ENCODE results near the gene ATP13A3. TPM values are rescaled to one million over a fixed set of nuclear protein-coding genes. Genes with fewer than 3 reads are reported as not detected.
"Not testable (repeated sequence)": the region's sequence is repeated elsewhere in the genome, so short reads cannot be mapped to it uniquely, and the experiment has no call there.

Gene ATP13A3
- total RNA-seq, 1 experiment from 2014 or later: 119 TPM

- Mint-ChIP-seq H3K36me3 (ENCODE audit: insufficient read depth, unreplicated experiment) (peaks cover 10% of the 10 kb centered on the region), H3K9me3 (ENCODE audit: unreplicated experiment) (peaks cover 7% of the 10 kb centered on the region), H3K27me3 (ENCODE audit: insufficient read depth, unreplicated experiment) (no peaks in the 10 kb centered on the region), H3K27ac (ENCODE audit: low read depth, unreplicated experiment) (peak overlapping the region; percentile 88), H3K4me3 (ENCODE audit: unreplicated experiment) (peak overlapping the region; percentile 60), H3K4me1 (ENCODE audit: insufficient read depth, unreplicated experiment) (peaks cover 15% of the 10 kb centered on the region)
- no peak for DNase-seq (ENCODE audit: unreplicated experiment)
- ChIA-PET CTCF (no interaction called here), POLR2A (interaction anchor here (0.6 to 1.8 kb wide), 8 partner anchors 9 to 623 kb away, joined by 3 to 8 read pairs (median 5); partner anchors contain the start of gene LSG1)
- no TSS peak for BruUV-seq (replicated peaks)
- no peak for TF ChIP-seq CTCF (IDR thresholded peaks at IDR 0.05; ENCODE audit: unreplicated experiment)
- intact Hi-C loops (cut with micrococcal nuclease): loop anchor here (1.0 kb wide), 1 partner anchor 41 kb away; no protein-coding TSS in a partner anchor
Measured at GRCh38 chr3:194527726-194528125, 40.9 kb upstream of the ATP13A3 start.

GRCh38 chr3:194526164-194526563 is 39.4 kb upstream of the ATP13A3 start:
- TF ChIP-seq CTCF (IDR thresholded peaks at IDR 0.05; ENCODE audit: unreplicated experiment): no peak
- CTCF ChIA-PET: interaction anchor here (2.5 kb wide), 1 partner anchor 54 kb away, joined by 7 read pairs; no protein-coding TSS in a partner anchor
- DNase-seq (ENCODE audit: unreplicated experiment): no peak
- intact Hi-C loops (cut with micrococcal nuclease): no loop called here
- no peak overlapping the region for H3K4me3 Mint-ChIP-seq (ENCODE audit: unreplicated experiment)
- peaks cover 10% of the 10 kb centered on the region for H3K36me3 Mint-ChIP-seq (ENCODE audit: insufficient read depth, unreplicated experiment)
- peaks cover 30% of the 10 kb centered on the region for H3K4me1 Mint-ChIP-seq (ENCODE audit: insufficient read depth, unreplicated experiment)
- H3K9me3 Mint-ChIP-seq (ENCODE audit: unreplicated experiment): peaks cover 7% of the 10 kb centered on the region
- BruUV-seq (replicated peaks): TSS peak; percentile 92
- no peaks in the 10 kb centered on the region for H3K27me3 Mint-ChIP-seq (ENCODE audit: insufficient read depth, unreplicated experiment)
- peak overlapping the region; percentile 23 for H3K27ac Mint-ChIP-seq (ENCODE audit: low read depth, unreplicated experiment)
- POLR2A ChIA-PET: no interaction called here

- no peak for TF ChIP-seq CTCF (IDR thresholded peaks at IDR 0.05; ENCODE audit: unreplicated experiment)
- Mint-ChIP-seq H3K27me3 (ENCODE audit: insufficient read depth, unreplicated experiment) (no peaks in the 10 kb centered on the region), H3K27ac (ENCODE audit: low read depth, unreplicated experiment) (no peak overlapping the region), H3K9me3 (ENCODE audit: unreplicated experiment) (peaks cover 7% of the 10 kb centered on the region), H3K4me3 (ENCODE audit: unreplicated experiment) (no peak overlapping the region), H3K36me3 (ENCODE audit: insufficient read depth, unreplicated experiment) (no peaks in the 10 kb centered on the region), H3K4me1 (ENCODE audit: insufficient read depth, unreplicated experiment) (peaks cover 48% of the 10 kb centered on the region)
- DNase-seq (ENCODE audit: unreplicated experiment): peak; percentile 40
- BruUV-seq (replicated peaks): no TSS peak
- CTCF ChIA-PET: interaction anchor here (0.6 to 1.0 kb wide), 2 partner anchors 71 to 73 kb away, joined by 3 to 5 read pairs; no protein-coding TSS in a partner anchor
- POLR2A ChIA-PET: interaction anchor here (0.6 to 1.4 kb wide), 3 partner anchors 26 to 1406 kb away, joined by 3 to 7 read pairs (median 6); no protein-coding TSS in a partner anchor
- intact Hi-C loops (cut with micrococcal nuclease): loop anchor here (5.0 kb wide), 1 partner anchor 70 kb away; no protein-coding TSS in a partner anchor
Measured at GRCh38 chr3:194522579-194523046, 35.8 kb upstream of the ATP13A3 start.

- POLR2A ChIA-PET: interaction anchor here (0.6 to 1.4 kb wide), 3 partner anchors 25 to 73 kb away, joined by 3 to 7 read pairs (median 6); no protein-coding TSS in a partner anchor
- no TSS peak for BruUV-seq (replicated peaks)
- Mint-ChIP-seq H3K4me3 (ENCODE audit: unreplicated experiment) (no peak overlapping the region), H3K27ac (ENCODE audit: low read depth, unreplicated experiment) (no peak overlapping the region), H3K9me3 (ENCODE audit: unreplicated experiment) (peaks cover 7% of the 10 kb centered on the region), H3K4me1 (ENCODE audit: insufficient read depth, unreplicated experiment) (peaks cover 42% of the 10 kb centered on the region), H3K27me3 (ENCODE audit: insufficient read depth, unreplicated experiment) (no peaks in the 10 kb centered on the region), H3K36me3 (ENCODE audit: insufficient read depth, unreplicated experiment) (no peaks in the 10 kb centered on the region)
- intact Hi-C loops (cut with micrococcal nuclease): loop anchor here (5.0 kb wide), 1 partner anchor 71 kb away; no protein-coding TSS in a partner anchor
- no peak for TF ChIP-seq CTCF (IDR thresholded peaks at IDR 0.05; ENCODE audit: unreplicated experiment)
- CTCF ChIA-PET: interaction anchor here (0.6 to 1.0 kb wide), 2 partner anchors 31 to 72 kb away, joined by 3 to 5 read pairs; no protein-coding TSS in a partner anchor
- peak; percentile 86 for DNase-seq (ENCODE audit: unreplicated experiment)
Measured at GRCh38 chr3:194521510-194522260, 34.9 kb upstream of the ATP13A3 start.

- H3K9me3 Mint-ChIP-seq (ENCODE audit: unreplicated experiment); H3K27me3 Mint-ChIP-seq (ENCODE audit: insufficient read depth, unreplicated experiment); H3K4me3 Mint-ChIP-seq (ENCODE audit: unreplicated experiment); POLR2A ChIA-PET; H3K36me3 Mint-ChIP-seq (ENCODE audit: insufficient read depth, unreplicated experiment); H3K27ac Mint-ChIP-seq (ENCODE audit: low read depth, unreplicated experiment); BruUV-seq (replicated peaks): not testable (repeated sequence)
- H3K4me1 Mint-ChIP-seq (ENCODE audit: insufficient read depth, unreplicated experiment): peaks cover 33% of the 10 kb centered on the region
- CTCF ChIA-PET: interaction anchor here (0.5 to 1.2 kb wide), 2 partner anchors 16 to 23 kb away, joined by 3 read pairs; no protein-coding TSS in a partner anchor
- intact Hi-C loops (cut with micrococcal nuclease): loop anchor here (5.0 kb wide), 1 partner anchor 72 kb away; no protein-coding TSS in a partner anchor
- peak; percentile 29 for DNase-seq (ENCODE audit: unreplicated experiment)
Measured at GRCh38 chr3:194520682-194521162, 33.9 kb upstream of the ATP13A3 start.

GRCh38 chr3:194520201-194520600 is 33.4 kb upstream of the ATP13A3 start:
- POLR2A ChIA-PET; H3K27me3 Mint-ChIP-seq (ENCODE audit: insufficient read depth, unreplicated experiment); H3K4me3 Mint-ChIP-seq (ENCODE audit: unreplicated experiment); H3K9me3 Mint-ChIP-seq (ENCODE audit: unreplicated experiment); DNase-seq (ENCODE audit: unreplicated experiment); H3K36me3 Mint-ChIP-seq (ENCODE audit: insufficient read depth, unreplicated experiment); BruUV-seq (replicated peaks): not testable (repeated sequence)
- CTCF ChIA-PET: interaction anchor here (0.5 to 1.2 kb wide), 2 partner anchors 16 to 24 kb away, joined by 3 read pairs; no protein-coding TSS in a partner anchor
- Mint-ChIP-seq H3K4me1 (ENCODE audit: insufficient read depth, unreplicated experiment) (peaks cover 33% of the 10 kb centered on the region), H3K27ac (ENCODE audit: low read depth, unreplicated experiment) (peak overlapping the region; percentile 23)
- intact Hi-C loops (cut with micrococcal nuclease): loop anchor here (5.0 kb wide), 1 partner anchor 72 kb away; no protein-coding TSS in a partner anchor

Data from MCF 10A (cell line).